ENCODE results near the gene ABHD17A.

DNA sequence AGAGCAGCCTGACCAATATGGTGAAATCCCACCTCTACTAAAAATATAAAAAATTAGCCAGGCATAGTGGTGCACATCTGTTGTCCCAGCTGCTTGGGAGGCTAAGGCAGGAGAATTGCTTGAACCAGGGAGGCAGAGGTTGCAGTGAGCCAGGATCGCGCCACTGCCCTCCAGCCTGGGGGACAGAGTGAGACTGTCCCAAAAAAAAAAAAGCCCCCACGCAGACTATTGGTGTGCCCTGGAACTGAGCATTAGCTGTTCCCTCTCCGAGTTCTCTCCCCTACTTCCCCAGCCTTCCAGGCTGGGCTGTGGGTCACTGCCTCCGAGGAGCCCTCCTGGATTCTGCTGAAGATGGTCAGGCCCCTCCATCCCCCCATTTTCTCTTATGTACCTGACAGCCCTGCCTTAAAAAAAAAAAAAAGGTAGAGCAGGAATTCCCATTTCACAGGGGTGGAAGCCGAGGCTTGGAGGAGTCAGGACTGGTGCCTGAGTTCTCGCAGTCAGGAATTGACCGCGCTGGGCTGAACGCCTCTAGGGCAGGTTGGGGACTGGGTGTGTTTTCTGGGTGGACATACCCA is 21.8 kb upstream of the ABHD17A start:
- TF ChIP-seq CTCF (IDR thresholded peaks at IDR 0.05) (no peak), EZH2 (IDR thresholded peaks at IDR 0.05; ENCODE audit: borderline replicate concordance, insufficient read depth, low read depth, low read length, poor library complexity, severe bottlenecking) (no peak)

Measured in B cell (primary cell).